C4-2B (cell line): ENCODE measurements around the gene HOMER3.
A peak's percentile ranks its signal among the peaks of the same experiment; 100 is the strongest.
"Not testable (repeated sequence)": the region's sequence is repeated elsewhere in the genome, so short reads cannot be mapped to it uniquely, and the experiment has no call there.

ENCODE experiments used
- H3K27ac ChIP-seq: fragments of 450-650 bp; 2 replicates; pipeline ENCODE4 v1.5.1; 2017
- CTCF ChIP-seq: fragments of 450-650 bp; conservative IDR thresholded peaks from 2 replicates; pipeline ENCODE4 v1.5.1; 2017; ENCODE audit warnings: mild to moderate bottlenecking
- ZFX ChIP-seq: fragments of 450-650 bp; IDR thresholded peaks from 2 replicates; pipeline ENCODE4 v1.6.1; 2017

HOMER3 gene

GRCh38 chr19:18967358-18968146 lies 26.5 kb upstream of the HOMER3 start:
- TF ChIP-seq ZFX = no peak
- no peak for TF ChIP-seq CTCF
- H3K27ac ChIP-seq = peak overlapping the region; percentile 76

DNA sequence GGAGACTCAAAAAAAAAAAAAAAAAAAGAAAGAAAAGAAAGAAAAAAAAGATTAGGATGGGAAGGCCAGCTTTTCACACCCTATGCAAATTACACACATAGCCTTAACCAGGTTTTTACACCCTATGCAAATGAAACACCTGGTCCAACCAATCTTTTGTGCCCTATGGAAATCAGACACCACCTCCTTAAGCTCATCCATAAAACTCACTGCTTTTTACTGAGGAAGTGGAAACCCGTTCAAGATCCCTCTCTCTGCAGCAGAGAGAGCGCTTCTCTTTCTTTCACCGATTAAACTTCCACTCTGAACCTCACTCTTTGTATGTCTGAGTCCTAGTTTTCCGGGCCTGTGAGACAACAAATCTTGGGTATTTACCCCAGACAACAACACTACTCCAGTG lies 25.3 kb upstream of the HOMER3 start:
- no peak for TF ChIP-seq CTCF
- no peak for TF ChIP-seq ZFX
- peak overlapping the region; percentile 76 for H3K27ac ChIP-seq

DNA sequence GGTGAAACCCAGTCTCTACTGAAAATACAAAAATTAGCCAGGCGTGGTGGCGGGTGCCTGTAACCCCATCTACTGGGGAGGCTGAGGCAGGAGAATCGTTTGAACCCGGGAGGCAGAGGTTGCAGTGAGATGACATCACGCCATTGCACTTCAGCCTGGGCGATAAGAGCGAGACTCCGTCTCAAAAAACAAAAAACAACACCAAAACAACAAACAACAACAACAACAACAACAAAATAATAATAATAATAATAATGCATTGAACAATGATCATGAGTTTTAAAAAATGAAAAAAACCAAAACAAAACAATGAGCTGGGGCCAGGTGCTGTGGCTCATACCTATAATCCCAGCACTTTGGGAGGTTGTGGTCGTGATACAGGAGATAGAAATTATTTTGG lies 23.1 kb upstream of the HOMER3 start:
- TF ChIP-seq ZFX (no peak), CTCF (no peak)
- H3K27ac ChIP-seq = no peak overlapping the region

DNA sequence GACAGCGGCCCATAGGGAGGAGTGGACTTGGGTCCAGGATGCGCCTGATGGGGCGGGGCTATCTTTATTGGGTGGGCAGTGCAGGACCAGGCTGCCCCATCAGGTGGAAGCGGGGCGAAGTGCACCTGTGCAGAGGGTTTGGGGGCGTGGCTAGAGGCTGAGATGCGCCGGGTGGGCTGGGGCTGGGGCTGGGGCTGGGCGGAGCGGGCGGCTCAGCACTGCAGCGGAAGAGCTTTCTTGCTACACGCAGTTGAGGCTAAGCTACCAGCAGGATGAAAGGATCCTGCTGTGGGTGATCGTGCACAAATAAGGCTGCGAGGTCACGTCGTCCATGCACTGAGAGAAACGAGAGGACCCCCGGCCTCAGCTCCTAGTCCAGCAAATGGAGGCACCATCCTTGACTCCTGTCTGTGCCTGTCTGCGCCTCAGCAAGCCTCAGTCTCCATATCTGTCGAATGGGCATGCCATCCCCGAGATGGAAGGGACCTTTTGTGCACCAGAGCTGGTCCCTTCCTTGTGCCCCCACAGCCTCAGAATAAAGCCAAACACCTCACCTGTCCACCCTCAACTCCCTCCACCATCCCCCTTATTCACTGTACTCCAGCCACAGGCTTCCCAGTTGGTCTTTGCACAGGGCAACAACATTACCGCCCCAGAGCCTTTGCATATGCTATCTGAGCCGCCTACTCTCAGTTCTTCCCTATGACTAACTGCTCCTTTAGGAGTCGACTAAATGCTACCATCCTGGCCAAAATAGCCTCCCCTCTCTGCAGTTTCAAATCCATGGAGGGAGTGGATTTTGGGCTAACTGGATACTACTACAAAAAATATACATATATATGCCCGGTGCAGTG lies 21.0 kb upstream of the HOMER3 start:
- no peak overlapping the region for H3K27ac ChIP-seq
- TF ChIP-seq ZFX (no peak), CTCF (no peak)

DNA sequence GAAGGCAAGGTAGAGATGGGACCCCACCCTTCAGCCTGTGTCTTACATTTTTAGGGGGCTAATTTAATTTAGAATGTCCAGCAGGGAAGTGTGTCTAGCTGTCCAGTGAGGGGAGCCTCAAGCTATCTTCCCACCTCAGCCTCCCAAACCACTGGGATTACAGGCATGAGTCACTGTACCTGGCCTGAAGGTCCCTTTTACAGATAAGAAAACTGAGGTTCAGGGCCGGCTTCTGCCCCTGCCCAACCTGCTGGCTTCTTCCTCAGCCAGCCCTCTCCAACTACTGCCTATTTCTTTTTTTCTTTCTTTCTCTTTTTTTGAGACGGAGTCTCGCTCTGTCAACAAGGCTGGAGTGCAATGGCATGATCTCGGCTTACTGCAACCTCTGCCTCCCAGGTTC lies 19.4 kb upstream of the HOMER3 start:
- no peak overlapping the region for H3K27ac ChIP-seq
- TF ChIP-seq ZFX (no peak), CTCF (no peak)

- H3K27ac ChIP-seq = no peak overlapping the region
- no peak for TF ChIP-seq CTCF
- no peak for TF ChIP-seq ZFX
Observed at GRCh38 chr19:18955042-18955441, 14.0 kb upstream of the HOMER3 start.

DNA sequence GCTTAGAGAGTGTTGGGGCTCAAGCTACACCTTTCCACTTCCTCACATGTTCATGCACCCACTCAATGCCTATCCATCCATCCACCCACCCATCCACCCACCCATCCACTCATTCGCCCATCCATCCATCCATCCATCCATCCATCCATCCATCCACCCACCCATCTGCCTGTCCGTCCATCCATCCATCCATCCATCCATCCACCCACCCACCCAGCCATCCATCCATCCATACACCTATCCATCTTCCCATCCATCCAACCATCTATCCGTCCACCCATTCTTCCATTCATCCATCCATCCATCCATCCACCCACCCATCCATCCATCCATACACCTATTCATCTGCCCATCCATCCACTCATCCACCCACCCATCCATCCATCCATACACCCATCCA lies 13.1 kb upstream of the HOMER3 start:
- H3K27ac ChIP-seq = no peak overlapping the region
- TF ChIP-seq CTCF (no peak), ZFX (no peak)

GRCh38 chr19:18952364-18953003 lies 11.5 kb upstream of the HOMER3 start:
- not testable (repeated sequence) for H3K27ac ChIP-seq
